HG03442 (cell line): ENCODE measurements around the gene ARHGAP21.
"Not testable (repeated sequence)": the region's sequence is repeated elsewhere in the genome, so short reads cannot be mapped to it uniquely, and the experiment has no call there.

Experiments
- ATAC-seq: cut with Tn5 transposase; IDR thresholded peaks from one replicate; pipeline ENCODE4 v1.9.1; 2021; ENCODE audit warnings: mild to moderate bottlenecking, moderate library complexity; ENCODE audit not compliant: unreplicated experiment

Gene ARHGAP21

GRCh38 chr10:24685958-24686540 is 37.6 kb downstream of the ARHGAP21 start:
- no peak for ATAC-seq

- ATAC-seq: no peak
Measured at GRCh38 chr10:24683554-24683953, 40.1 kb downstream of the ARHGAP21 start.

GRCh38 chr10:24681572-24682088 is 42.1 kb downstream of the ARHGAP21 start:
- ATAC-seq: no peak

GRCh38 chr10:24680647-24681524 is 42.8 kb downstream of the ARHGAP21 start:
- ATAC-seq: no peak

GRCh38 chr10:24678757-24679156 is 44.9 kb downstream of the ARHGAP21 start:
- no peak for ATAC-seq

GRCh38 chr10:24674892-24675632 is 48.6 kb downstream of the ARHGAP21 start:
- ATAC-seq: peak; percentile 79

- no peak for ATAC-seq
Measured at GRCh38 chr10:24670964-24671670, 52.6 kb downstream of the ARHGAP21 start.

GRCh38 chr10:24669285-24669852 is 54.3 kb downstream of the ARHGAP21 start:
- ATAC-seq: no peak

GRCh38 chr10:24668247-24668646 is 55.4 kb downstream of the ARHGAP21 start:
- no peak for ATAC-seq

GRCh38 chr10:24664991-24665390 is 58.7 kb downstream of the ARHGAP21 start:
- ATAC-seq: no peak

- no peak for ATAC-seq
Measured at GRCh38 chr10:24661376-24661775, 62.3 kb downstream of the ARHGAP21 start.

- ATAC-seq: not testable (repeated sequence)
Measured at GRCh38 chr10:24658319-24658718, 65.4 kb downstream of the ARHGAP21 start.

GRCh38 chr10:24656326-24656725 is 67.4 kb downstream of the ARHGAP21 start:
- ATAC-seq: not testable (repeated sequence)

GRCh38 chr10:24652381-24652957 is 71.2 kb downstream of the ARHGAP21 start:
- peak; percentile 81 for ATAC-seq

- peak; percentile 17 for ATAC-seq
Measured at GRCh38 chr10:24651923-24652322, 71.8 kb downstream of the ARHGAP21 start.

GRCh38 chr10:24650669-24651391 is 72.9 kb downstream of the ARHGAP21 start:
- no peak for ATAC-seq

- ATAC-seq: no peak
Measured at GRCh38 chr10:24645784-24646183, 77.9 kb downstream of the ARHGAP21 start.

- no peak for ATAC-seq
Measured at GRCh38 chr10:24645022-24645421, 78.7 kb downstream of the ARHGAP21 start.

GRCh38 chr10:24643679-24644209 is 79.9 kb downstream of the ARHGAP21 start:
- ATAC-seq: peak; percentile 4
